Measurements from ENCODE around the gene RTN4RL1. TPM values are rescaled to one million over a fixed set of nuclear protein-coding genes. Genes with fewer than 3 reads are reported as not detected.
A peak's percentile ranks its signal among the peaks of the same experiment; 100 is the strongest.

Gene RTN4RL1
- total and polyA plus RNA-seq, 4 donors, result 0.65 to 7.3 (median 2.4) TPM

DNA sequence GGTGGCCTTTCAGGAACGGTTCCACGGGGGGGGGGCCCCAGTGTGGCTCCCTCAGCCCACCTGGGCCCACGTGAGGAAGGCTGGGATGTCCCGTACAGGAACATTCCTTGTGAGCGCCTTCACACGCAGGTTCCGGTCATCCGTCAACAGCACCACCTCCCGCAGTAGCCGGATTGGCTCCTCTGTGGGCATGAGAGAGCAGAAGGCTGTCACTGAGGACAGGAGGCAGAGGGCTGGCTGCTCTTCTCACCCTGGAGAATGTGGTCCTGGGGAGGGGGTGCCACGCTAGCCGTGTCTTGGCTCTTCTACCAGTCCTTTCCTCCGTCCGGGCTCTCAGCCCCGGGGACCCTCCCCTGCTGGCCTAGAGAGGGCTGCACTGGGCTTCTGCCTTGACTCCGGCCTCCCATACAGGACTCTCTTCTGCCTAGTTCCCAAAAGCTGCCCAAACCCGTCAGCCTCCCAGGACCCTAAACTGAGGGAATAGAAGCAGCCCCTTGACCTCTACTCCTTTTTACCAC is 36.4 kb upstream of the RTN4RL1 start:
- TF ChIP-seq, protein P1, sequence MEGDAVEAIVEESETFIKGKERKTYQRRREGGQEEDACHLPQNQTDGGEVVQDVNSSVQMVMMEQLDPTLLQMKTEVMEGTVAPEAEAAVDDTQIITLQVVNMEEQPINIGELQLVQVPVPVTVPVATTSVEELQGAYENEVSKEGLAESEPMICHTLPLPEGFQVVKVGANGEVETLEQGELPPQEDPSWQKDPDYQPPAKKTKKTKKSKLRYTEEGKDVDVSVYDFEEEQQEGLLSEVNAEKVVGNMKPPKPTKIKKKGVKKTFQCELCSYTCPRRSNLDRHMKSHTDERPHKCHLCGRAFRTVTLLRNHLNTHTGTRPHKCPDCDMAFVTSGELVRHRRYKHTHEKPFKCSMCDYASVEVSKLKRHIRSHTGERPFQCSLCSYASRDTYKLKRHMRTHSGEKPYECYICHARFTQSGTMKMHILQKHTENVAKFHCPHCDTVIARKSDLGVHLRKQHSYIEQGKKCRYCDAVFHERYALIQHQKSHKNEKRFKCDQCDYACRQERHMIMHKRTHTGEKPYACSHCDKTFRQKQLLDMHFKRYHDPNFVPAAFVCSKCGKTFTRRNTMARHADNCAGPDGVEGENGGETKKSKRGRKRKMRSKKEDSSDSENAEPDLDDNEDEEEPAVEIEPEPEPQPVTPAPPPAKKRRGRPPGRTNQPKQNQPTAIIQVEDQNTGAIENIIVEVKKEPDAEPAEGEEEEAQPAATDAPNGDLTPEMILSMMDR (IDR thresholded peaks at IDR 0.05; ENCODE audit: control extremely low read depth, extremely low read depth), result no peak
- 86 to 87% methylated on average over 17 of the region's 17 CpGs for WGBS, 2 donors
- peak overlapping the region; percentile 62 to 76 for H3K27ac ChIP-seq (ENCODE audit: low read depth in 1 of 2, low read length in 1 of 2)

GRCh38 chr17:2060681-2061440 is 35.7 kb upstream of the RTN4RL1 start:
- Histone ChIP-seq H3K9me3 (ENCODE audit: control insufficient read depth in 4 of 4, insufficient read depth in 3 of 4, low read length in 3 of 4) (peaks cover 0 to 2% (median 0%) of the 10 kb centered on the region in 4 donors), H3K36me3 (ENCODE audit: control insufficient read depth in 4 of 4, insufficient read depth in 4 of 4, low read length in 4 of 4) (peaks cover 0 to 54% (median 25%) of the 10 kb centered on the region in 4 donors), H3K4me1 (ENCODE audit: control insufficient read depth in 5 of 5, insufficient read depth in 5 of 5, low read length in 5 of 5) (peaks cover 0 to 73% (median 26%) of the 10 kb centered on the region in 5 donors), H3K27me3 (ENCODE audit: control insufficient read depth in 3 of 3, insufficient read depth in 3 of 3, low read length in 2 of 3) (peaks cover 0 to 3% (median 2%) of the 10 kb centered on the region in 3 donors), H3K27ac (ENCODE audit: low read depth in 1 of 2, low read length in 1 of 2) (peak overlapping the region; percentile 62 to 76), H3K9ac (ENCODE audit: insufficient read depth in 1 of 2, low read length in 2 of 2) (peak overlapping the region in 1 of 2 donors; percentile 58), H3K4me3 (no peak overlapping the region)
- 58 to 74% methylated on average over 21 of the region's 21 CpGs for WGBS, 2 donors
- ATAC-seq (ENCODE audit: insufficient read depth, low FRiP score) (no peak), DNase-seq (peak; percentile 60 to 74 (median 66))
- TF ChIP-seq, protein P1 (IDR thresholded peaks at IDR 0.05; ENCODE audit: control extremely low read depth, extremely low read depth), result no peak

More for the DNA sequence above, 36.4 kb upstream of the RTN4RL1 start:
- H3K36me3 ChIP-seq (ENCODE audit: control insufficient read depth in 4 of 4, insufficient read depth in 4 of 4, low read length in 4 of 4), result peaks cover 0 to 56% (median 29%) of the 10 kb centered on the region in 4 donors
- H3K4me1 ChIP-seq (ENCODE audit: control insufficient read depth in 5 of 5, insufficient read depth in 5 of 5, low read length in 5 of 5), result peaks cover 0 to 79% (median 30%) of the 10 kb centered on the region in 5 donors
- no peak for ATAC-seq (ENCODE audit: insufficient read depth, low FRiP score)
- H3K9ac ChIP-seq (ENCODE audit: insufficient read depth in 1 of 2, low read length in 2 of 2), result peak overlapping the region in 1 of 2 donors; percentile 47
- H3K27me3 ChIP-seq (ENCODE audit: control insufficient read depth in 3 of 3, insufficient read depth in 3 of 3, low read length in 2 of 3), result peaks cover 0 to 3% (median 2%) of the 10 kb centered on the region in 3 donors
- no peak overlapping the region for H3K4me3 ChIP-seq
- DNase-seq, result peak in 2 of 3 donors; percentile 25 to 38
- H3K9me3 ChIP-seq (ENCODE audit: control insufficient read depth in 4 of 4, insufficient read depth in 3 of 4, low read length in 3 of 4), result peaks cover 0 to 2% (median 0%) of the 10 kb centered on the region in 4 donors

DNA sequence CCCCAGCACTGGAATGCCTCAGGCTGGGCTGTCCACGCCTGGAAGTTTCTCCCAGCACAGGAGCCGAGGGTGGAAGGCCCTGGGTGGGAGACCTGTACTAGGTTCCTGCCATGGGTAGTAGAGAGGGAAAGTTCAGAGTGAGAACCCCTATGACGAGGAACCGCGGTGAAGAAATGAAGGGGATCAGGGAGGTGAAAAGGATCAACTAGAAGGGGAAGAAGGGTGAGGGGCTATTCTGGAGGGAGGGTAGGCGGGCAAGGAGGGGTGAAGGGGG is 35.2 kb upstream of the RTN4RL1 start:
- peaks cover 0 to 2% (median 0%) of the 10 kb centered on the region in 4 donors for H3K9me3 ChIP-seq (ENCODE audit: control insufficient read depth in 4 of 4, insufficient read depth in 3 of 4, low read length in 3 of 4)
- peak overlapping the region; percentile 62 to 76 for H3K27ac ChIP-seq (ENCODE audit: low read depth in 1 of 2, low read length in 1 of 2)
- 79 to 82% methylated on average over 6 of the region's 6 CpGs for WGBS, 2 donors
- peak overlapping the region in 1 of 2 donors; percentile 58 for H3K9ac ChIP-seq (ENCODE audit: insufficient read depth in 1 of 2, low read length in 2 of 2)
- DNase-seq (peak in 1 of 3 donors; percentile 15), ATAC-seq (ENCODE audit: insufficient read depth, low FRiP score) (no peak)
- no peak overlapping the region for H3K4me3 ChIP-seq
- peaks cover 0 to 67% (median 26%) of the 10 kb centered on the region in 5 donors for H3K4me1 ChIP-seq (ENCODE audit: control insufficient read depth in 5 of 5, insufficient read depth in 5 of 5, low read length in 5 of 5)
- peaks cover 0 to 53% (median 25%) of the 10 kb centered on the region in 4 donors for H3K36me3 ChIP-seq (ENCODE audit: control insufficient read depth in 4 of 4, insufficient read depth in 4 of 4, low read length in 4 of 4)
- peaks cover 0 to 3% (median 2%) of the 10 kb centered on the region in 3 donors for H3K27me3 ChIP-seq (ENCODE audit: control insufficient read depth in 3 of 3, insufficient read depth in 3 of 3, low read length in 2 of 3)
- TF ChIP-seq, protein P1 (IDR thresholded peaks at IDR 0.05; ENCODE audit: control extremely low read depth, extremely low read depth), result no peak
